Hindlimb muscle (tissue), 1 donor: ENCODE measurements around the gene ZC3H12D. TPM values are rescaled to one million over a fixed set of nuclear protein-coding genes. Genes with fewer than 3 reads are reported as not detected.
A peak's percentile ranks its signal among the peaks of the same experiment; 100 is the strongest.
"Not testable (repeated sequence)": the region's sequence is repeated elsewhere in the genome, so short reads cannot be mapped to it uniquely, and the experiment has no call there.

Experiments
- DNase-seq: peaks from one replicate; pipeline ENCODE4 v3.0.0-alpha.2; 2013
- polyA plus RNA-seq: library from polyadenylated mRNA; unstranded; fragments of 120-200 nt; gene quantifications from one replicate; pipeline ENCODE4 v1.2.1, GENCODE V29; 2013; ENCODE audit not compliant: insufficient read length

Gene ZC3H12D
- polyA plus RNA-seq, 1 donor = 0.46 TPM

DNA sequence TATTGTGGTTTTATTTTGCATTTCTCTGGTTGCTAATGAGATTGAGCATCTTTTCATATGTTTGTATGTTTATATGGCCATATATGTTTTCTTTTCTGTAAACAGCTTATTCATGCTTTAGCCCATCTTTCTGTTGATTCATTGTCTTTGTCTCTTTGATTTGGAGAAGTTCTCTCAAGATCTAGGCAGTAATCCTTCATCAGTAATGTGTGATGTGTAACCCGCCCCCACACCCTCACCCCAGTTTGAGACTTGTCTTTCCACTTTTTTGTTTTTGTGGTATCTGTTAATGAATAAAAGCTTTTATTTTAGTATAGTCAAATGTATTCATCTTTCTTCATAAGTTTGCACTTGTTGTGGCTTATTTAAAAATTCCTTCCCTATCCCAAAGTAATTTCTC is 26.0 kb downstream of the ZC3H12D start:
- no peak for DNase-seq

DNA sequence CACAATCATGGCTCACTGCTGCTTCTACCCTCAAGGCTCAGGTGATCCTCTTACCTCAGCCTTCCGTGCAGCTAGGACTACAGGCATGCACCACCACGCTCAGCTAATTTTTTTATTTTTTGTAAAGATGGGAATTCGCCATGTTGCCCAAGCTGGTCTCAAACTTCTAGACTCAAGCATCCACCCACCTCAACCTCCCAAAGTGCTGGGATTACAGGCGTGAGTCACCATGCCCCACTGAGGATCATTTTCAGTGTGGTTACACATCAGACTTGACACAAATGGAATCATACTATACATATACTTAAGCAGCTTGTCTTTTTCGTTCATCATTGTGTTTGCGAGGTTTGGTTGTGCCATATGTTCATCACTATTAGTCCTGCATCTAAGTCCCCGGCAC is 26.6 kb downstream of the ZC3H12D start:
- no peak for DNase-seq

DNA sequence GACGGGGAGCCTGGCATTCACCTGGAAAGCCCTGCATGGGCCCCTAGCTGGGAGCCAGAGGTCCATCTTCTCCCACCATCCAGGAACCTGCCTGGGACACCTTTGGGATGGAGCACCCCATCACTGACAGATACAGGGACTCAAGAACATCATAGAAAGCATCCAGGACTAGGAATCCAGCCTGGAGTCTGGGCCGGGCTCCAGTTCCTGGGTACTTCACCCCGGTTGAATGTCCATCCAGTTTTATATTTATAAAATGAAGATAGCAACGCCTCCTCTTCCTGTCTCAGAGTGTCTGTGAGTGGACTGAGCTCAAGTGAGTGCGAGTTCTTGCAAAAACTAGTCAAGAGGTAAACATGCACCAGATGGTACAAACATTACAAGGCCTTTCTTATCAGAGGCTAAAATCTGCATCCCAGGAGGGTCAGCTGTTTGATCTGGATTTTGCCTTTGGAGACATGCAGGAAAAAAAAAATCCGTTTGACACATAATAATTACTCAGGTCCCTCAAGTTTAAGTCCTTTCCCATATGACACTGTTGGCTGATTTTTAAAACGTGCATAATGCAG is 27.4 kb downstream of the ZC3H12D start:
- no peak for DNase-seq

DNA sequence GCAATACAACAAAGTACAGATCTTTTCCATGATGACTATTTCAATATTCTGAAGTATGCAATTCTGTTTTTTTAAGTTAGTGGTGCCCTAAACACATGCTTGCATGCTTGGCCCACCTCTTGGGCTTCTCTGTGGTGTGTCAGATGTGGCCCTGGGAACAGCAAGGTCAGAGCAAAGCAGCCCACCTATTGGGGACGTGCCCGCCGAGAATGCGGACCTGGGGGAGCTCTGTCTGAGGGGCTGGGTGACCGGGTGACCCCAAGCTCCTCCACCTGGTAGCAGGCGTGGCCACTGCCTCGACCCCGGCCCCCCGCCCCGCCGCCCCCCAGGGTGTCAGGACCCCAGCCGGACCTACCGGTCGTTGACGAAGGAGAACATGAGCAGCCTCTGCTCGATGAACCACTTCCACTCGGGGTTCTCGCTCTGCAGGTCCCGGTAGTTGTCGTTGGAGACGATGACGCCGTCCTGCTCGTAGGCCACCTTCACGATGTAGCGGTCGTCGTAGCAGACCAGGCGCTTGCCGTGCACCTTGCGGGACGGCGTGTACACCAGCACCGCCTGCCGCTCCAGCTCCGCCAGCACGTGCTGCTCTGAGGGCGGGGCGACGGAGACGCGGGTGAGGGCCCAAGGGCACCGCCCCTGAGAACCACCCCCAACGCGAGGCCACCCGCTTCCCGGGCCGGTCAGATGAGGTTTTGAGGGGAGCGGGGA is 28.3 kb downstream of the ZC3H12D start:
- no peak for DNase-seq

DNA sequence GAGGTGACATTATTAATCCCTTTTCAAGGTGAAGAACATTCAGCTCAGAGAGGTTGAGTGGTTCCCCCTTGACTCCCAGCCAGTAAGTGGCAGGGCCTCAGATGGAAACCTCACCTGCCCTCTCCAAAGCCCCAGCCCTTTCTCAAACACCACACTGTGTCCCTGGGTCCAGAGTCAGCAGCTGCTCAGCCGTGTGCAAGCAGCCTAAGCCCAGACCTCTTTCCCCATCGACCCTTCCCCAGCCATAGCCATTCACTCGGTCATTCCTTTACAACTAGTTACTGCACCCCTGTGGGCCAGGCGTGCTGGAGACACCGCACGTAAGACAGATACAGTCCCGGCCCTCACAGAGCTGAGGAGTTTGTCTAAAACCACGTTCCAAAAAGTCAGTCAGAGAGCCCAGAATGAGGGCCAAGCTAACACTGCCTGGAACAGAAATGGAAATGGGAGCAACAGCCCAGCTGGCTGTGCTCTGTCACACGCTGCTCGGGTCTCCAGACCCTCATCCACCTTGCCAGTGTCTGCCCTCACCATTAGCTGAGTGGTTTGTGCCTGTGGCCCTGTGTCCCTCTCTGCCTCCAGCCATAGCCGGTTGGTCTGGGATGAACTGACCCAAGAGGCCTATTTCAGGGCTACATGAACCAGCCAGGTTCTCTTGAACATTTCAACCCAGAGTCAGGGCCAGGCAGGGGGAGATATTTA is 29.6 kb downstream of the ZC3H12D start:
- no peak for DNase-seq

DNA sequence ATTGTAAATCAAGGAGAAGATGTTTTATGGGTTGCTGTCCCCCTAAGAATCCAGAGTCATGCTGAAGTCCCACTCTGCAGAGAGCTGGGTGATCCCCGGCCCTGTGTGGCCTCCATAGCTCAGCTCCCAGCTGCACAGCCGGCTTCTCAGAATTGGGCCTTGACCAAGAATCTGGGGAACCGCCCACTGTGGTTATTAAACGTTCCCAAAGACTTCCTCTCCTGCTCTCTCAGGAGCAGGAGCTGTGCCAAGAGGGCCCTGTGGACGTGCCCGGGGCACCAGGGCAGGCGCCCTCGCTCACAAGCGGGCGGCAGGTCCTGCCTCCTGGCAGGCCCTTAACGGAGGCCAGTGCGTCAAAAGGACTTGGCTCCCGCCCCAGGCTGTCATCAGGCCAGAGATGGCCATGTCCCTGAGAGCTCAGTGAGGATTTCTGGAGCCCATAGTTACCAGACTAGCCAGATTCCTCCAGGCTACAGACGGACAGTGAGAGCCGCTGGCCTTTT is 30.4 kb downstream of the ZC3H12D start:
- peak; percentile 87 for DNase-seq

DNA sequence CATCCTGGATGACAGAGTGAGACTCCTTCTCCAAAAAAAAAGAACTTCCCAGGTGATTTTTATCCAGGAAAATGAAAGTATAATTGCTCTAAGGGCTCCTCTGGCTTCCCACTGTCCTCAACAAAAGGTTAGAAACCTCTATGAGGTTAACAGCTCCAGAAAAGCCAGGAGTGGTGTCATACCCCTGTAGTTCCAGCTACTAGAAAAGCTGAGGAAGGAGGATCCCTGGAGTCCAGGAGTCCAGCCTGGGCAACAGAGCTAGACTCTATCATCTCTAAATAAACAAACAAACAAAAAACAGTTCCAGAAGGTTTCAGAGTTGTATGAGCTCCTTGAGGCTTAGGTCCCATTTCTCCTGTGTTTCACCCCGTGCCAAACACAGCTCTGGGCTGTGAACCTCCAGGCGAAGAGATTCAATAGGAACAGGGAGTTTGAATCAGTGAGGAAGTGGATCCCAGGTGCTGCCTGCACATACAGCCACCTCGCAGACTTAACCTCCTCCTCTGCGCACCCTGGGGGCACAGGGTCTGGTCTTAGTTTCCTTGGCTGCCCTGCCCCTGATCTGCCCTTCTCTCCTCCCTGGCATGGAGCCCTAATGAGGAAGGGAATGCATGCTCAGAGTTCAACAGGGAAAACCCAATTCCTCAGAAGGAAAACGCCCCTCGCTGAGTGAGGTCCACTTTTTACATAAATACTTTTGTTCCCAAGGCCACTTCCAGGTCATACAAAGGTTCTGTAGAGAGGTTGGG is 31.0 kb downstream of the ZC3H12D start:
- no peak for DNase-seq

DNA sequence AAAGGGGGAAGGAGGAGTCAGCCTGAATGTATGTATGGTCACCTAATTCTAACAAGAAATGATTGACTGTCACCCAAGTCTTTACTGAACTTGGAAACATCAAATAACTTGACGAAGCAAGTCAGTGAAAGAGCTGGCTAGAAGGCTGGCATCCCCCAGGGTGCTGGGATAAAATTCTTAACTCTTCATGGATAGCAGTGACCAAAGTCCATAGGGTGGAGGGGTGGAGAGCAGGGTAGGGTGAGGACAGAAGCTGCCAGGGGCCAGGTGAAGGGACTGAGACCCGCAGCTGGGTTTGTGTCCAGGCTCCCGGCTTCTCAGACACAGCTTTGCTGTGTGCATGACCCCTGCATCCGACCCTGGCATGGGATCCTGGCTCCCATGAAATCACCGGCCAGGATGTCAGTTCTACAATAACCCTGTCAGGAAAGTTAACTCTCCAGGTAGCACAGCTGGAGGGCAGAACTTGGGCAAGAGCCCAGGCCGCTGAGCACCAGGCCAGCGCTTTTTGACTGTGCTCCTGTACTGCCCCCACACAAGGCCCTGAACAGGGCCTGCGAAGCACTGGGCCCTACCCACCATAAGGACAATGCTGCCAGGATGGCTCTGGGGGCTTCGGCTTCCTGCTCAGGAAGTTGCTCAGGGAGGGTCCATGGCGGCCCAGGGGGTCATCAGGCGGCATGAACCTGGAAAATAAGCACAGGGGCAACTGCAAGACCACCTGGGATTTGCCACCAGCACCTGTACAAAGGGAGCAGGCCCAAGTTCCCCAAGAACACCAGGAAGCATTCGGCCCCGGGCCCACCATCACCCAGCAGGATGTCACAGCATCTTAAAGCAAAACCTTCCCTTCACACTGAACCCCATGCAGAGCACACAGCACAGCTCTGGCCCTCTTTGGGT is 32.5 kb downstream of the ZC3H12D start:
- DNase-seq = no peak

DNA sequence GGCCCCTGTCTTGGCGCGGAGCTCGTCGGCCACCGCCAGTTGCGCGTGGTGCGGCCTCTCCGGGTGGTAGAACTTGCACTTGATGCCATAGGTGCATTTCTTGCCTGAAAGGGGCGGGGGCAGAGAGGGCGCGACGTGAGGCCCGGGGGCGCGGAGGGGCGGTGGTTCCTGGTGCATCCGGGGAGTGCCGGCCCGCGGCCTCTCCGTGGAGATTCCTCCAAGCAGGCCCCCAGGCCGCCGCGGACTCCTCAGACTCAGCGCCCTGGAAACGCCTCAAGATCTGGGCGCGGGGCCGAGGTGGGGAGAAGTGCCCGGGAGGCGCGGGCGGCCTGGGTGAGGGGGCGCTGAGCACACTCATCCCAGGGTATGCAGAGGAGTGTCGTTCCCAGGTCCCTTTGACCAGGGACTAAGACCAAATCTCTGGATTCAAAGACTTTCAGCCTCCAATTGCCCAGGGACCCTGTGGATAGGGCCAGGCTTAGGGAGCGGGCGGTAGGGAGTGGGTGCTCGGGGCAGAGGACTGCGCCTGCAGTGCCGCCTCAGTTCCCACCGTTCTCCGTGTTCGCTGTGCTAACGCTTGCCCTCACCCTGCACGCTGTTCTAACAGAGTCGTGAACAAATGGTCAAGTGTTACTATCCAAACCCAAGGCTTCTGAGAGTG is 33.3 kb downstream of the ZC3H12D start:
- DNase-seq = no peak

DNA sequence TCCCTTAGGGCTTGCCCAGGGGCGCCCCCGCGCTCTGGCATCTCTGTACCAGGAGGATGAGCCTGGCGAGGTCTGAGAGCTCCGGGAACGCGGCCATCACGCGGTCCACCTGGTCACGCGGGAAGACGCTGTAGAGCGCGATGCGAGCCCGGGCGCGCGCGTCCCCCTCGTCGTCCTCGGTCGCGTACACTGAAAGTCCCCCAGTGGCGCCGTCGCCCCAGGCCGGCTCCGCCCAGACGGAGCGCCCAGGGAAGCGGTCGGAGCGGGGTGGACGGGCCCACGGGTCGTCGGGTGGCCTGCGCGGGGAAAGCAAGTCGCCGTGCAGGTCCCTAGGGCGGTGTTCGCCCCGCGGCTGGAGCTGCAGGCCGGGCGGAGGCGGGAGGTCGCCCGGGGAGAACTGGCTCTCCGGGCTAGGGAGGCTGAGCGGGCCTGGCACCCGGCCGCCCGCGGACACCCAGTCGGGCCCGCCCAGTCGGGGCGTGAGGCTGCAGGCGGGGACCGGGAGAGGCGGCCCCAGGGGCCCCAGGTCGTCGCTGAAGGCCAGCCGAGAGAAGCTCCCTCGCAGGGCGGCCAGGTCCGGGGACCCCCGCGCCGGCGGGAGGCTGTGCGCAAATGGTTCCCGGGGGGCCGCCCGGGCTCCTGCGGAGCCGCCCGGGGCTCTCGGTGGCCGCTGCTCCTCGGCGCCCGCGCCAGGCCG is 34.0 kb downstream of the ZC3H12D start:
- DNase-seq = peak; percentile 45

DNA sequence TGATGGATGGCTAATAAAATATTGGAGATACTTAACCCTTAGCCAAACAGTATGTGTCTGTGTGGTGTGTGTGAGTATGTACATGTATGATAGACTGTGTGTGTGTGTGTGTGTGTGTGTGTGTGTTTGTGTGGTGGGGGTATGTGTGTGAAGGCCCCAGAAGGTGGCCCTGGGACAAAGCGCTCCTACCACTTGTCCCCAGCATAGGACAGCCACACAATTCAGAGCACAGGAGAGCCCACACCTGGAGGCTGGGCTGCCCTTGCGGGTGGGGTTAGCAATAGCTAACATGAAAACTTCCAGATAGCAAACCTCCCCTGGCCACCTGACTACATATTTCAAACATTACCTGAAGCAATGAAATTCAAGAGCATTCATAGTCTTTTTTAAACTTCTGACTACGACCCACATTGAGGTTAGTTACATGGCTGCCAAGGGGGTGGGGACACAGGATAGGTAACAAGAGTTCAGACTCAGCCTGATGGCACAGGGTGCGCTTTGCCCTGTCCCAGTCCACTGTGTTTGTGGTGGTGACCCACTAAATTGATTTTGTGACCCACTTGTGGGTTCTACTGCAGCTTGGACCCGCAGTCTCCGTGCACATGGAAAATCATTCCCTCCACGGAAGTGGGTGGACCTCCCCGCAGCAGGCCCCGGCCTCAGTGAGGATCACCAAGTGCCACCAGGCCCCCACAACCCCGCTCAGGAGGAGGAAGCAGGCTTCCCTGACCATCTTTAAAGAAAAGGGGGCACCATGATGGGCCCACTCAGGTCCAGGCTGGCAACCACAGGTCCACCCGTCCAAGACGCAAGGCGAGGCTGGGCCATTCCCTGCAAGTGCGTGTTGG is 34.8 kb downstream of the ZC3H12D start:
- DNase-seq = no peak

DNA sequence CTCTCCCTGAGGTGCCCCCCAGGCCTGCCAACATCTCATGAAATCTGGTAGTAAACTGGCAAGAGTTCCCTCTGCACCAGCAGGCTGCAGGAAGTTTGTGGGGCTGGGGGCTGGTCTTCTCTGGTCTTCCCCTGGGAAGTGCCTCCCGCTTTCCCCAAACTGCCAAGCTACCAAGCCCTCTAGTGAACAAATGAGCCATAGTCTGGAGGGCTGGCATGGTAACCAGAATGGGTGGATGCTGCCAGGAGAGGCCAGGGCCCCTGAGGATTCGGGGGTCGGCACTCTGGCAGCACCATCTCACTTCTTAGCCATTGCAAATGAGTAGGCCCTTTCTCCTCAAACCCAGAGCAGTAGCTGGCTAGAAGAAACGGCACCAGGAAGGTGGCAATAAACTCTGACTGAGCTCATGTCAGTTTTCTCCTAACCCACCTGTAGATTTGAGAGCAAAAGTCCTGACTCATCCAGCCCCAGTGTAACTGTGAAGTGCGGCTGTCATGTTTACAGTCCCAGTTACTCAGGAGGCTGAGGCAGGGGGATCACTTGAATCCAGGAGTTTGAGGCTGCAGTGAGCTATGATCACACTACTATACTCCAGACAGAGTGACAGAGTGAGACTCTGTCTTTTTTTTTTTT is 35.9 kb downstream of the ZC3H12D start:
- DNase-seq = no peak

DNA sequence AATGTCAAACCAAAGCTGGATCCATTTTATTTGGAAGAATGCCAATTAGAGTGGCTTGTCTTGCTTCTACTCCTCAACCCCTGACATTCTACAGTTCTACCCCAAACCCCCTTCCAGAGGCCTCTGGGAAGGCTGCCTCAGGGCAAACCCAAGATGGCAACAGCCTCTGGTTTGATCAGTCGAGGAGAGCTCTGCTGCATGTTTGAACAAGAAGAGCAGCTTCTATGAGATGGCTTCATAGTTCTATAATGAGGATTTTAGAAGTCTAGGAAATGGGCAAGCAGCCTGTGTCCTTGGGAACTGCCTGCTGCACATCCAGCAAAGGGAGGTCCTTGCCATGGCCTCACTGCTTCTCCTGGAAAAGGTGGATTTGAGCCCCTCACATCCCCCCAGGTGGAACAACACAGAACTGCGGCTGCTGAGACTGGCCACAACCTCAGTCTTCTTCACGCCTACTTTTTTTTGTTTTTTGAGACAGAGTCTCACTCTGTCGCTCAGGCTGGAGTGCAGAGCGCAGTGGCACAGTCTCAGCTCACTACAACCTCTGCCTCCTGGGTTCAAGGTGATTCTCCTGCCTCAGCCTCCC is 37.9 kb downstream of the ZC3H12D start:
- no peak for DNase-seq

DNA sequence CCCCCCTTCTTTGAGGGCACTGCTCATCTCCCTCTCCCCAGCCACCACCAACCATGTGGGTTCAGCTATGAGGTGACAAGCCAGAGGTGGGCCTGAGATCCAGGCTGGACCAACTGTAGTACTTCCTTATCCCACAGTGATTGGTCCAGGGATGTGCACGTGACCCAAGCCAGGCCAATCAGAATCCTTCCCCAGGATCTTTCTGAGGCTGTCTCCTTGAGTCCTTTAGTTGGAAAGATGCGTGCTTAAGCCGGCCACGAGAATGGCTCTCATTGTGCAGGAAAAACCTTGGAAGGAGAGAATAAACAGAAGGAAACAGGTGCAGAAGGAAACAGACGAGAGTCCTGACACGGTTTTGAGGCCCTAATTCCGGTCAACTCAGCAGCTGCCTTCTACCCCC is 39.2 kb downstream of the ZC3H12D start:
- DNase-seq = no peak

DNA sequence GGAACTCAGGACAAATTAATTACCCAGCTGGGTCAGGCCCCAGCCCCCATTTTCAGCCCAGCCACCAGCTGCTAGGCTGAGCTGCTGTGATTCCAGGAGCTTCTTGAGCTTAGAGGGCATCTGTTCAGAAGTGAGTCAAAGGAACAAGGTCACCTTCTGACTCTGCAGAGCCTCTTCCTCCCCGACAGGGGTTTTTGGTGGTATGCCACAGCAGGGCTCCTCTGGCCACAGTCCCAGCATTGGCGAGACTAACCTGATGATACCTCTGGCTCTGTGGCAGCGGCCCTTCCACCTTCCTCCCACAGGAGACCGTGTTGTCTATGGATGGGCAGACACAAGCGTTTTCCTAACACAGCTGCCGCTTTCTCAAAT is 39.7 kb downstream of the ZC3H12D start:
- no peak for DNase-seq

DNA sequence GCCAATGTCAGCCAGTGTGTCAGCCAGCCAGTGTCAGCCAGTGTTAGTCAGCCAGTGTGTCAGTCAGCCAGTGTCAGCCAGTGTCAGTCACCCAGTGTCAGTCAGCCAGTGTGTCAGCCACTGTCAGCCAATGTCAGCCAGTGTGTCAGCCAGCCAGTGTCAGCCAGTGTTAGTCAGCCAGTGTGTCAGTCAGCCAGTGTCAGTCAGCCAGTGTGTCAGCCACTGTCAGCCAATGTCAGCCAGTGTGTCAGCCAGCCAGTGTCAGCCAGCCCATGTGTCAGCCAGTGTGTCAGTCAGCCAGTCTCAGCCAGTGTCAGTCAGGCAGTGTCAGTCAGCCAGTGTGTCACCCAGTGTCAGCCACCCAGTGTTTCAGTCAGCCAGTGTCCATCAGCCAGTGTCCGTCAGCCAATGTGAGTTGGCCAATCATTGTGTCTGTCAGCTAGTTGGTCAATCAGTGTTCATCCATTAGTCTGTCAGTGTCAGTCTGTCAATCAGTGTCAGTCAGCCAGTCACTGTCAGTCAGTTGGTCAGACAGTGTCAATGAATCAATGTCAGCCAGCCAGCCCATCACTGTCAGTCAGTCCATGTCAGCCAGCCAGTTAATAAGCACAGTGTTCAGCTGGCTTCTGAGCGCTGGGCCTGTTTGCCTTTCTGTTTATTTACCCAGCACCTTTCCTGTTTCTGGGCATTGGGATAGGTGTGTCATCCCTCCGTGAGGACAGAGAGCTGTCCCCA is 40.3 kb downstream of the ZC3H12D start:
- DNase-seq = not testable (repeated sequence)

DNA sequence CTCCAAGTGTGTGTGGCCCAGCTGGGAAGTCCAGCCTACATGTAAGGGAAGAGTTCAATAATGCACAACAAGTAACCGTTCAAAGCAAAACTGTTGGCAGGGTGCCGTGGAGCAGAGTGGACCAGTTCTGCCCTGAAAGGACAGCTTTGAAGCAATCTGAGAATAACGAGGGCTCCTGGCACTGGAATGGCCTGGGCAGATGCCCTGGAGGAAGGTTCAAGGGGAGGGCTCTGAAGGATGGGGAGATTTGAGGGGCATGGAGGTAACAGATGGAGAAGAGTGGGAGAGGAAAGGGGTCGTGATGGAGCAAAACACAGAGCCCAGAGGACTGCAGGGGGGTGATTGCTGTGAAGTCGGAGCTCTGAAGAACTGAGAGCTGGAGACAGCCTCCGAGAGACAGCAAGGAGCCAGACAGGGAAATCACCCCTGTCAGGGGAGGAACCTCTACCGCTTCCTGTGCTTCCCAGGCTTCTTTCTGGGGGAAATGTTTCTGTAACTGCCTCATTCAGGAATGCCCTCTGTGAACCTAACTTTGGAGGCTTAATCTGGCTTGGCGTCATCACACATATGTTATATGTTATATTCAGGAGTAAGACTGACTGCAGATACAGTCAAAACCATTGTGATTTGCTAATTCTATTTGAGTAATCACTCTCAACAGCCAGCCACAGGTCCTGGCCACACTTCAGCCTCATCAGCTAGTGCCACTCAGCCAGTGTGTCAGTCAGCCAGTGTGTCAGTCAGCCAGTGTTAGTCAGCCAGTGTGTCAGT is 41.2 kb downstream of the ZC3H12D start:
- no peak for DNase-seq
